Brain microvascular endothelial cell (primary cell): Measurements from ENCODE around the gene GREB1.

Source experiments
- DNase-seq: peaks from one replicate; pipeline ENCODE4 v3.0.0-alpha.2; 2020
- H3K27ac ChIP-seq: fragments of 250-450 bp; sonication (Bioruptor Pico); 2 replicates; pipeline ENCODE4 v1.5.1; 2020; ENCODE audit warnings: mild to moderate bottlenecking, moderate library complexity
- H3K27me3 ChIP-seq: fragments of 250-450 bp; sonication (Bioruptor Pico); replicated peaks from 2 replicates; pipeline ENCODE4 v1.5.1; 2020; ENCODE audit warnings: mild to moderate bottlenecking
- H3K36me3 ChIP-seq: fragments of 250-450 bp; sonication (Bioruptor Pico); replicated peaks from 2 replicates; pipeline ENCODE4 v1.5.1; 2020; ENCODE audit warnings: mild to moderate bottlenecking
- H3K4me3 ChIP-seq: 2 replicates; pipeline ENCODE4 v1.5.1; 2011; ENCODE audit warnings: low read depth, mild to moderate bottlenecking, control low read depth, low read length, moderate library complexity
- CTCF ChIP-seq: IDR thresholded peaks from 2 replicates; pipeline ENCODE4 v1.5.1; 2011; ENCODE audit warnings: low read depth, mild to moderate bottlenecking, moderate library complexity, low read length, control low read depth, inconsistent platforms; ENCODE audit errors: missing control alignments
- in situ Hi-C: cut with HindIII; loops from 2 replicates; pipeline ENCODE4 v1.10.0; 2017; ENCODE audit warnings: low sequenced_read_pairs, low pct_ligation_motif_present

The GREB1 gene

GRCh38 chr2:11537951-11538350 is 4.1 kb downstream of the GREB1 start:
- DNase-seq, result no peak
- Histone ChIP-seq H3K36me3 (no peaks in the 10 kb centered on the region), H3K4me3 (no peak overlapping the region), H3K27me3 (peaks cover 10% of the 10 kb centered on the region), H3K27ac (no peak overlapping the region)
- in situ Hi-C loops, result no loop called here
- no peak for TF ChIP-seq CTCF

GRCh38 chr2:11539317-11540147 is 5.7 kb downstream of the GREB1 start:
- Histone ChIP-seq H3K4me3 (no peak overlapping the region), H3K27me3 (peaks cover 14% of the 10 kb centered on the region), H3K27ac (no peak overlapping the region), H3K36me3 (no peaks in the 10 kb centered on the region)
- in situ Hi-C loops, result no loop called here
- TF ChIP-seq CTCF, result no peak
- no peak for DNase-seq

GRCh38 chr2:11540148-11540995 is 6.5 kb downstream of the GREB1 start:
- no peak for TF ChIP-seq CTCF
- Histone ChIP-seq H3K27me3 (peaks cover 14% of the 10 kb centered on the region), H3K4me3 (no peak overlapping the region), H3K36me3 (no peaks in the 10 kb centered on the region), H3K27ac (no peak overlapping the region)
- in situ Hi-C loops, result no loop called here
- DNase-seq, result no peak

- peaks cover 14% of the 10 kb centered on the region for H3K27me3 ChIP-seq
- in situ Hi-C loops, result no loop called here
- no peak for TF ChIP-seq CTCF
Measured at GRCh38 chr2:11540996-11541692, 7.3 kb downstream of the GREB1 start.

GRCh38 chr2:11541693-11542274 is 7.9 kb downstream of the GREB1 start:
- peaks cover 14% of the 10 kb centered on the region for H3K27me3 ChIP-seq
- DNase-seq, result no peak
- TF ChIP-seq CTCF, result no peak
- no peaks in the 10 kb centered on the region for H3K36me3 ChIP-seq
- H3K27ac ChIP-seq, result no peak overlapping the region
- in situ Hi-C loops, result no loop called here
- H3K4me3 ChIP-seq, result no peak overlapping the region

More at GRCh38 chr2:11540996-11541692, 7.3 kb downstream of the GREB1 start:
- Histone ChIP-seq H3K27ac (no peak overlapping the region), H3K36me3 (no peaks in the 10 kb centered on the region), H3K4me3 (no peak overlapping the region)
- DNase-seq, result no peak
